Endothelial cell of umbilical vein (primary cell): Measurements from ENCODE around the gene FARP1.

ENCODE experiments used
- JUN ChIP-seq: IDR thresholded peaks from 2 replicates; pipeline ENCODE4 v1.6.1; 2011; ENCODE audit warnings: borderline replicate concordance, low read depth; ENCODE audit not compliant: insufficient read length, insufficient read depth
- MYC ChIP-seq: IDR thresholded peaks from one replicate; pipeline ENCODE4 v1.6.1; 2011; ENCODE audit warnings: mild to moderate bottlenecking, low read depth, low read length
- POLR2A ChIP-seq: IDR thresholded peaks from 2 replicates; pipeline ENCODE4 v1.6.1; 2012; ENCODE audit warnings: low read depth, mild to moderate bottlenecking, control low read depth, low read length
- TF ChIP-seq, protein P1 (sequence below), 2 donors: IDR thresholded peaks; 1 replicate in 1 of 2; 2 replicates in 1 of 2; pipeline ENCODE4 v1.5.1; 2011; ENCODE audit warnings: low read length in 2 of 2, mild to moderate bottlenecking in 2 of 2, moderate library complexity in 2 of 2, control low read depth in 1 of 2, inconsistent platforms in 1 of 2, low read depth in 1 of 2; ENCODE audit not compliant: insufficient read depth in 1 of 2; ENCODE audit errors: extremely low read depth in 1 of 2

- no peak for TF ChIP-seq POLR2A
- no peak for TF ChIP-seq MYC
- TF ChIP-seq, protein P1, sequence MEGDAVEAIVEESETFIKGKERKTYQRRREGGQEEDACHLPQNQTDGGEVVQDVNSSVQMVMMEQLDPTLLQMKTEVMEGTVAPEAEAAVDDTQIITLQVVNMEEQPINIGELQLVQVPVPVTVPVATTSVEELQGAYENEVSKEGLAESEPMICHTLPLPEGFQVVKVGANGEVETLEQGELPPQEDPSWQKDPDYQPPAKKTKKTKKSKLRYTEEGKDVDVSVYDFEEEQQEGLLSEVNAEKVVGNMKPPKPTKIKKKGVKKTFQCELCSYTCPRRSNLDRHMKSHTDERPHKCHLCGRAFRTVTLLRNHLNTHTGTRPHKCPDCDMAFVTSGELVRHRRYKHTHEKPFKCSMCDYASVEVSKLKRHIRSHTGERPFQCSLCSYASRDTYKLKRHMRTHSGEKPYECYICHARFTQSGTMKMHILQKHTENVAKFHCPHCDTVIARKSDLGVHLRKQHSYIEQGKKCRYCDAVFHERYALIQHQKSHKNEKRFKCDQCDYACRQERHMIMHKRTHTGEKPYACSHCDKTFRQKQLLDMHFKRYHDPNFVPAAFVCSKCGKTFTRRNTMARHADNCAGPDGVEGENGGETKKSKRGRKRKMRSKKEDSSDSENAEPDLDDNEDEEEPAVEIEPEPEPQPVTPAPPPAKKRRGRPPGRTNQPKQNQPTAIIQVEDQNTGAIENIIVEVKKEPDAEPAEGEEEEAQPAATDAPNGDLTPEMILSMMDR (IDR thresholded peaks at IDR 0.05; ENCODE audit: extremely low read depth in 1 of 2, insufficient read depth in 1 of 2, low read depth in 1 of 2, low read length in 2 of 2) = no peak
- no peak for TF ChIP-seq JUN
These were observed 45.8 kb downstream of the FARP1 start for GRCh38 chr13:98188544-98189166.
